Small intestine (tissue), 7 donors: ENCODE results near the gene MACF1. TPM values are rescaled to one million over a fixed set of nuclear protein-coding genes. Genes with fewer than 3 reads are reported as not detected.
"Not testable (repeated sequence)": the region's sequence is repeated elsewhere in the genome, so short reads cannot be mapped to it uniquely, and the experiment has no call there.

ENCODE experiments used
- DNase-seq, 2 donors: peaks; one replicate each; pipeline versions ENCODE4 v3.0.0 to v3.0.0-alpha.2; 2013
- FAIRE-seq: peaks from 2 replicates; lab custom pipeline; 2012; peaks lifted over from hg19 to GRCh38; lab: Jason Lieb, UNC
- H3K27ac ChIP-seq, 3 donors: one replicate each; pipeline ENCODE4 v1.5.1; 2013; ENCODE audit warnings: low read length in 2 of 3, mild to moderate bottlenecking in 2 of 3, control low read depth in 1 of 3, inconsistent platforms in 1 of 3, low read depth in 1 of 3, moderate library complexity in 1 of 3
- H3K27me3 ChIP-seq, 3 donors: one replicate each; pipeline ENCODE4 v1.6.1; 2013; ENCODE audit warnings: low read length in 3 of 3, inconsistent platforms in 1 of 3; ENCODE audit not compliant: control insufficient read depth in 3 of 3, insufficient read depth in 3 of 3
- H3K36me3 ChIP-seq, 3 donors: one replicate each; pipeline ENCODE4 v1.6.1; 2013; ENCODE audit warnings: low read length in 3 of 3, inconsistent platforms in 1 of 3, low read depth in 1 of 3, mild to moderate bottlenecking in 1 of 3, moderate library complexity in 1 of 3; ENCODE audit not compliant: control insufficient read depth in 3 of 3, insufficient read depth in 2 of 3
- H3K4me1 ChIP-seq, 3 donors: one replicate each; pipeline ENCODE4 v1.6.1; 2013; ENCODE audit warnings: low read length in 2 of 3, inconsistent platforms in 1 of 3, low read depth in 1 of 3, mild to moderate bottlenecking in 1 of 3, moderate library complexity in 1 of 3; ENCODE audit not compliant: control insufficient read depth in 3 of 3, insufficient read depth in 2 of 3
- H3K4me3 ChIP-seq, 3 donors: one replicate each; pipeline ENCODE4 v1.5.1; 2013; ENCODE audit warnings: low read length in 3 of 3, control low read depth in 1 of 3, inconsistent platforms in 1 of 3, low read depth in 1 of 3, mild to moderate bottlenecking in 1 of 3, moderate library complexity in 1 of 3
- H3K9me3 ChIP-seq, 2 donors: one replicate each; pipeline ENCODE4 v1.6.1; 2013; ENCODE audit warnings: low read depth in 1 of 2, low read length in 1 of 2; ENCODE audit not compliant: control insufficient read depth in 2 of 2, insufficient read depth in 1 of 2
- WGBS, 3 donors: extraction: QIAGEN DNeasy Blood & Tissue Kit; methylation state at CpG; one replicate each; pipeline ENCODE4 v1.1.7; 2013; 5-methylcytosine and 5-hydroxymethylcytosine counted together
- polyA plus RNA-seq, 4 donors: library from polyadenylated mRNA; stranded (reverse) in 3 of 4; unstranded in 1 of 4; fragments of 200-250 nt in 3 of 4; fragments of 120-200 nt in 1 of 4; gene quantifications; one replicate each; pipeline versions ENCODE4 v1.2.1 to v1.2.3, GENCODE V29; 2013
- donor health status: healthy with polysubstance abuse.
- donor health status: control.
- donor health status: control.
- donor health status: Bipolar disorder and iron deficiency.
- donor health status: healthy.

MACF1 gene
- polyA plus RNA-seq, 4 donors = 18.1 to 64.8 (median 34.6) TPM

DNA sequence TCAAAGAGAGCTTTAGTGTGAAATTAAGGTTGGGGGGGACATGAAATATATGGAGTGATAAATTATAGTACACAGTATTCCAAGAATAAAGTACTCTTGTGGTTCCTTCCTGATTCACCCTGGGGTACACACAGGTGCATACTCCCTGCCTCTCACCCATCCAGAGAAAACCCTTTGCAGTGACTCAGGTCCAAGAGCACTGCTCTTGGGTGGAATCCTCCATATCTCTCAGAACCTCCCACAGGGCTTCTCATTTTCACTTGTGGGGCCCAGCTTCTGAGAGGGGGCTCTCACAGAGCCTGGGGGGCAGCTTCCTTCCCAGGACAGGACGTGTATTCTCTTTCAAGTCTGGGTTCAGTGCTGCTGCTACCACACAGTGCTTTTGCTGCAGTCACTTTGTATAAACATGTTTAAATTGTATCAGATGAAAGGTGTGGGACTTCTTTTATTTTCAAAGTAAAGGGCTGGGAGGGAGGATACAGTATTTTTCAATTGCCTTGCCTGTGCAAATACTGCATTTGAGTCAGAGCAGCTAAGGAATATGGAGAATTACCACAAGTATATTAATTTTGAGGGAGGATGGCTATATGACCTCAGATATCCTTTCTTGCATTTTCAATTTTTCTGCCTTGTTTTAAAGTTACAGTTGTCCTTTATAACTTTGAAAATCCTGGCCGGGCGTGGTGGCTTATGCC lies 262.1 kb downstream of the MACF1 start:
- H3K27me3 ChIP-seq = no peaks in the 10 kb centered on the region
- no peak overlapping the region for H3K4me3 ChIP-seq
- H3K4me1 ChIP-seq = no peaks in the 10 kb centered on the region
- FAIRE-seq = no peak
- peaks cover 21 to 39% (median 28%) of the 10 kb centered on the region in 3 donors for H3K36me3 ChIP-seq
- 79 to 93% (median 93%) methylated on average over 3 of the region's 3 CpGs for WGBS, 3 donors
- DNase-seq = no peak
- H3K27ac ChIP-seq = no peak overlapping the region
- H3K9me3 ChIP-seq = no peaks in the 10 kb centered on the region

DNA sequence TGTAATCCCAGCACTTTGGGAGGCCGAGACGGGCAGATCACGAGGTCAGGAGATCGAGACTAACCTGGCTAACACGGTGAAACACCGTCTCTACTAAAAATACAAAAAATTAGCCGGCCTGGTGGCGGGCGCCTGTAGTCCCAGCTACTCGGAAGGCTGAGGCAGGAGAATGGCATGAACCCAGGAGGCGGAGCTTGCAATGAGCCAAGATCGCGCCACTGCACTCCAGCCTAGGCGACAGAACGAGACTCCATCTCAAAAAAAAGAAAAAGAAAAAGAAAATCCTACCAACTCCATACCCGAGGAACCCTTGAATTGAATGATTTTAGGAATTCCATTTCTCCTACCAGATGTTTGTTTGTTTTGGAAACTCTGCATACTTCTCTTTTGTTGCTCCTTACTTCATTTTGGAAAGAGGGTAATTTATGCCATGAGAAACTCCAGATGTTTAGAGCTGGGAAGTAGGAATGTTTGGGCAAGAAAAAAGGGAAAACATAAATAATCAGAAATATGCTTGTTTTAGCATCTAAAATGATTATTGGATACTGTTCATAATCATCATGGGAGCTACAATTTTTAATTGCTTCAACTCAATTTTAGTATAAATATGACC lies 262.7 kb downstream of the MACF1 start:
- not testable (repeated sequence) for FAIRE-seq, DNase-seq, H3K4me1 ChIP-seq, H3K4me3 ChIP-seq, H3K9me3 ChIP-seq, H3K27ac ChIP-seq, H3K27me3 ChIP-seq
- peaks cover 16 to 39% (median 25%) of the 10 kb centered on the region in 3 donors for H3K36me3 ChIP-seq
- 71 to 95% (median 89%) methylated on average over 16 of the region's 16 CpGs for WGBS, 3 donors

DNA sequence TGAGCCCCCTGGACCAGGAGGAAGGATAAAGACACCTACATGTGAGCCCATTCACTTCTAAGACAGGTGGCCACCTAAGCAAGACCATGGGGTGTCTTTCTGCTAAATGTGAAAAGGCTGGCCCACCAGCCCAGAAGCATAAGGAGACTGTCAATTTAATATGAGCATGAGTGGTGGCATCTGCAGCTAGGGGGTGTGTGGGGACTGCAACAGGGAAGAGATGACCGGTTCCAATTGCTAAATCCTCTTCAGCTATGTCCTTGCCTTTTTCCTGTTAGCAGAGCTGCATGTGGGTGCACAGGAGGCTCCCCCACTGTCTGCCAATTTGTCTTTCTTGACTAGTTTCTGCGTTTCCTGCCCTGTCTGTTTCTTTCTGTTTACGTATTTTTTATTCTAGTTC lies 264.7 kb downstream of the MACF1 start:
- H3K4me1 ChIP-seq = no peaks in the 10 kb centered on the region
- H3K36me3 ChIP-seq = peaks cover 8 to 30% (median 20%) of the 10 kb centered on the region in 3 donors
- FAIRE-seq (no peak), DNase-seq (no peak)
- H3K9me3 ChIP-seq = no peaks in the 10 kb centered on the region
- H3K27ac ChIP-seq = no peak overlapping the region
- no peak overlapping the region for H3K4me3 ChIP-seq
- 78 to 90% (median 87%) methylated on average over 3 of the region's 3 CpGs for WGBS, 3 donors
- no peaks in the 10 kb centered on the region for H3K27me3 ChIP-seq

DNA sequence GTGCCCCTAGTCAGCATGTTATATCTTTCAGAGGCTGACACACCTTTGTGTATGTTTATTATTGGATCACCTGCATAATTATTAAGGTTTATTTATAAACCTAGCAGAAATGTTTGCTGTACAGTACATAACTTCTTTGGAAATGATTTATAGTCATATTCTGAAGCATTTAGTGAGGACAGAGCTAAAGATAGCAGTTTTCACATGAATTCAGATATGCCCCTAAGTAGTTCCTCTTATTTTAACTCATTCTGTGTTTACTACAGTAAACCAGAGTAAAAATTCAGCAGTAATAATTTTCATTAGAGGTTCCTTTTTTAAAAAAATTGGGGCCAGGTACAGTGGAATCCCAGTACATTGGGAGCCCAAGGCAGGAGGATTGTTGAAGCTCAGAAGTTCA lies 265.5 kb downstream of the MACF1 start:
- DNase-seq (no peak), FAIRE-seq (no peak)
- Histone ChIP-seq H3K4me1 (no peaks in the 10 kb centered on the region), H3K9me3 (no peaks in the 10 kb centered on the region), H3K27me3 (no peaks in the 10 kb centered on the region), H3K36me3 (peaks cover 7 to 32% (median 20%) of the 10 kb centered on the region in 3 donors), H3K4me3 (no peak overlapping the region), H3K27ac (no peak overlapping the region)

DNA sequence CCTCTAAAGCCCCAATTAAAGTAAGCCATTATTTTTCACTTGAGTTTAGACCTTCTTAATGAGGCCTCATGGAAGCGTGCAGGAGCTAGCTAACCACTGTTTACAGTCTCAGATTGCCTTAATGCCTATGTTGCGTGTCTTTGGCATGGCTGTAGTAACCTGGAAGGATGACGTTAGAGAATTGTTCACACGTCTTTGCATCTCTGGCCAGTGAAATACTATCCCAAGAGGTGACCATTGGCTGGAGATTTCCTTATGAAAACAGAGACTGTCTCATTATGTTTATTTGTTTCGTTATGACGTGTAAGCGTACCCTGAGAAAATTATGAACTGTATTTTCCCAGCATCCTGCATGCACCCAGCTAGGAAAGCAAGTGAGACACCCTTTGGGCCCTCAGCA lies 268.3 kb downstream of the MACF1 start:
- H3K36me3 ChIP-seq = peaks cover 7 to 34% (median 16%) of the 10 kb centered on the region in 3 donors
- no peaks in the 10 kb centered on the region for H3K9me3 ChIP-seq
- no peaks in the 10 kb centered on the region for H3K27me3 ChIP-seq
- 88 to 97% (median 89%) methylated on average over 7 of the region's 7 CpGs for WGBS, 3 donors
- FAIRE-seq (no peak), DNase-seq (no peak)
- no peak overlapping the region for H3K27ac ChIP-seq
- no peaks in the 10 kb centered on the region for H3K4me1 ChIP-seq
- no peak overlapping the region for H3K4me3 ChIP-seq

DNA sequence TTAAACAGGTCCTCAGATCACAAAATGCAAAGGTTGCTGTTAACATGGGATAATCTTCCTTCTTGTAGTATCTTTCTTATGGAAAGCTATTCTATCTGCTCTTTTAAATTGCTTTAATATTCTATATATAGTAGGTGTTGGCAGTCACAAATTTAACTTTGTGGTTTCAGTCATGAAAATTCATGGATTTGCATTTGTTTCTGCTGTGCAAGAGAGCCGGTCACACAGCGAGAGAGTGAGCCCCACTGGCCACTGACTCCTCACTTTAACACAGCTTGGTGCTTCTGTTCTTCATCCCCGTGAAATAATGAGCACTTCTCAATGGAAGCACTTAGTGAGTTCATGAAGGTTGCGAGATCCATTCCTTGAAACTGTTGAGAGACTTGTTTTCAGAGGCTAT lies 268.8 kb downstream of the MACF1 start:
- H3K36me3 ChIP-seq = peaks cover 5 to 34% (median 16%) of the 10 kb centered on the region in 3 donors
- no peak for FAIRE-seq

DNA sequence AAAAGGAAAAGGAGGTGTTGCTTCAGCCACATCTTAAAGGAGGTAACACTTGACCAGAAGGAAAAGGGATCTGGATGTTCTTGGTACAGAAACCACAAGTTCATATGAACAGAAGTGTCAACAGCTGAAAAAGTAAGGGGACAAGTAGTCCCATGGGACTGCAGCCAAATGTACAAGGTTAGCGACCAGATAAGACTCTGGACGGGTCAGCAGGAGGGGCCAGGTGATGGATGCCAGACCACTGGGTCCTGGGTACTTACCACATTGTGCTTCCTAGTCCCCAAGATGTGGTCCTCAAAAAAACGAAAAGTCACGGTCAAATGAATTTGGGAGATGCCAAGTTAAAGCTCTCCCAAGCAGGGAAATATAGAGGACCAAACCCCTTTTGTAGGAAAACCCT lies 270.3 kb downstream of the MACF1 start:
- H3K27ac ChIP-seq = no peak overlapping the region
- WGBS, 3 donors = 80 to 85% (median 82%) methylated on average over 4 of the region's 4 CpGs
- DNase-seq = no peak
- H3K27me3 ChIP-seq = no peaks in the 10 kb centered on the region
- H3K9me3 ChIP-seq = no peaks in the 10 kb centered on the region
- FAIRE-seq = no peak
- peaks cover 6 to 27% (median 10%) of the 10 kb centered on the region in 3 donors for H3K36me3 ChIP-seq
- H3K4me1 ChIP-seq = no peaks in the 10 kb centered on the region
- no peak overlapping the region for H3K4me3 ChIP-seq

More for the DNA sequence above, 268.8 kb downstream of the MACF1 start:
- Histone ChIP-seq H3K4me1 (no peaks in the 10 kb centered on the region), H3K27me3 (no peaks in the 10 kb centered on the region), H3K4me3 (no peak overlapping the region), H3K27ac (no peak overlapping the region), H3K9me3 (no peaks in the 10 kb centered on the region)
- no peak for DNase-seq
- 92 to 98% (median 95%) methylated on average over 4 of the region's 4 CpGs for WGBS, 3 donors

DNA sequence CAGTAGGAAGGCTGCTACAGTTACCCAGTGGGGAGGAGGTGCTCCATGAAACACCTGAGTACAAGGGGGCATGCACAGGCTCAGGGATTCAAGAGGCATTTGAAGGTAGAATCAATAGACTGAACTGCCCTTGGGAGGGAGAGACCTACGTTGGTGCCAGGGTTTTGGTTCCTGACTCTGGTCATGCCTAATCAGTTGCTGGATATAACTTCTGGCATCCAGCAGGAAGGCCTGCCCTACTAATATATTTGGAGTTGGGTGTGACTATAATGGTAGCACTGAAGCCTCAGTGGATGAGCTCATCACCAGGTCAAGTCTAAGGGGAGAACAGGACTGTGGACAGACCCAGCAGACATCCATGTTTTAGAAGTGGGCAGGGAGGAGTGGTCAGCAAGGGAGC lies 271.1 kb downstream of the MACF1 start:
- H3K27ac ChIP-seq, DNase-seq, H3K27me3 ChIP-seq, H3K4me3 ChIP-seq, H3K9me3 ChIP-seq, H3K4me1 ChIP-seq, FAIRE-seq: not testable (repeated sequence)
- 50 to 64% (median 59%) methylated on average over 1 of the region's 1 CpG for WGBS, 3 donors
- peaks cover 8 to 32% (median 10%) of the 10 kb centered on the region in 3 donors for H3K36me3 ChIP-seq
